H1 (cell line): ENCODE data around the gene BRD9. TPM values are rescaled to one million over a fixed set of nuclear protein-coding genes. Genes with fewer than 3 reads are reported as not detected.

Experiments used
- CTBP2 ChIP-seq: IDR thresholded peaks from 2 replicates; pipeline ENCODE4 v1.7.0; 2011; ENCODE audit warnings: borderline replicate concordance, mild to moderate bottlenecking, moderate library complexity, mixed read lengths, low read length; ENCODE audit not compliant: insufficient read depth, insufficient read length
- KDM4A ChIP-seq: IDR thresholded peaks from one replicate; pipeline ENCODE4 v1.7.1; 2012; ENCODE audit warnings: low read depth, mild to moderate bottlenecking, moderate library complexity, low read length, inconsistent platforms; ENCODE audit not compliant: severe bottlenecking
- TCF12 ChIP-seq: IDR thresholded peaks from 2 replicates; pipeline ENCODE4 v1.6.1; 2011; ENCODE audit warnings: low read depth, mild to moderate bottlenecking, low read length
- polyA plus RNA-seq, 7 experiments: library from polyadenylated mRNA; depleted of rRNA in 3 of 7; stranded (reverse) in 5 of 7; unstranded in 2 of 7; fragments of >200 nt in 5 of 7; fragments of 200-250 nt in 2 of 7; gene quantifications; 1 replicate in 5 of 7; 2 replicates in 1 of 7; 4 replicates in 1 of 7; pipeline versions ENCODE4 v1.2.1 to v1.2.3, GENCODE V29; 2011 to 2013; ENCODE audit warnings: missing spikeins in 2 of 7, mixed read lengths in 2 of 7
- total RNA-seq: library from RNA; stranded (reverse); fragmentation: NEBNext Ultra II Directional; extraction: Animal tissue kit (Norgen Biotek cat#: 25700); gene quantifications from 2 replicates; pipeline ENCODE4 v1.2.1, GENCODE V29; 2021
- TF ChIP-seq, protein P1 (sequence below): IDR thresholded peaks from 2 replicates; pipeline ENCODE4 v1.6.1; 2012; ENCODE audit warnings: inconsistent platforms
- TF ChIP-seq, protein P2 (sequence below): IDR thresholded peaks from 2 replicates; pipeline ENCODE4 v1.6.1; 2012; ENCODE audit warnings: inconsistent platforms

BRD9 gene
- total and polyA plus RNA-seq, 2 of the 8 experiments (the other 6 are each of a cell fraction or from before 2014, with no cell fraction given): 9.3 to 49.4 TPM

DNA sequence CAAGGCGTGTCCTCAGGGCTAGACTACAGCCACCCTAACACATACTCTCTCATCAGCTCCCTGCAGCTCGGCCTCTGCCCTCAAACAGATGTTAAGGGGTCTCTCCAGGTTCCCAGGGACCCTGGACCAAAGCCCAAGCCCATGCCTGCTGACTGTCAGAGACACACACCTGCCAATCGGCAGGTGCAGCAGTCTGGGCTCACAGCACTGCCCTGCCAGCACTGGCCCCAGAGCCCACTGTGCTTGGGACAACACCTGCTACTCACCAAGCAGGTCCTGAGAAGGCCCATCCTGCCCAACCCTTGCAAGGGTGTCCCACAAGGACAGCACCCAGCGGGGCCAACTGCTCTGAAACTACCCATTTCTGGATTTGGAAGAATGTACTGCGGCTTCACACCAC lies 21.6 kb downstream of the BRD9 start (continued):
- no peak for TF ChIP-seq KDM4A
- no peak for TF ChIP-seq CTBP2
- TF ChIP-seq, protein P1, sequence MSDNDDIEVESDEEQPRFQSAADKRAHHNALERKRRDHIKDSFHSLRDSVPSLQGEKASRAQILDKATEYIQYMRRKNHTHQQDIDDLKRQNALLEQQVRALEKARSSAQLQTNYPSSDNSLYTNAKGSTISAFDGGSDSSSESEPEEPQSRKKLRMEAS: no peak
- TF ChIP-seq TCF12: no peak
- TF ChIP-seq, protein P2, sequence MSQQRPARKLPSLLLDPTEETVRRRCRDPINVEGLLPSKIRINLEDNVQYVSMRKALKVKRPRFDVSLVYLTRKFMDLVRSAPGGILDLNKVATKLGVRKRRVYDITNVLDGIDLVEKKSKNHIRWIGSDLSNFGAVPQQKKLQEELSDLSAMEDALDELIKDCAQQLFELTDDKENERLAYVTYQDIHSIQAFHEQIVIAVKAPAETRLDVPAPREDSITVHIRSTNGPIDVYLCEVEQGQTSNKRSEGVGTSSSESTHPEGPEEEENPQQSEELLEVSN: no peak
